Tibial artery (tissue), 4 donors: ENCODE measurements around the gene DDA1.
A peak's percentile ranks its signal among the peaks of the same experiment; 100 is the strongest.
"Not testable (repeated sequence)": the region's sequence is repeated elsewhere in the genome, so short reads cannot be mapped to it uniquely, and the experiment has no call there.

Source experiments
- DNase-seq, 2 donors: peaks; one replicate each; pipeline ENCODE4 v3.0.0-alpha.2; 2019
- H3K27ac ChIP-seq, 2 donors: fragments of 200-600 bp; sonication (generic) in 1 of 2; 1 replicate in 1 of 2; 2 replicates in 1 of 2; pipeline ENCODE4 v1.5.1; 2018 to 2019; ENCODE audit warnings: mild to moderate bottlenecking in 1 of 2
- H3K27me3 ChIP-seq, 2 donors: fragments of 200-600 bp; sonication (generic) in 1 of 2; one replicate each; pipeline versions ENCODE4 v1.5.1 to v1.6.0; 2016 to 2019
- H3K36me3 ChIP-seq, 3 donors: fragments of 200-600 bp; sonication (generic) in 2 of 3; one replicate each; pipeline ENCODE4 v1.5.1; 2016 to 2019; ENCODE audit warnings: mild to moderate bottlenecking in 2 of 3
- H3K4me1 ChIP-seq, 4 donors: fragments of 200-600 bp; sonication (generic) in 2 of 4; 1 replicate in 3 of 4; 2 replicates in 1 of 4; pipeline ENCODE4 v1.5.1; 2016 to 2019
- H3K4me3 ChIP-seq, 2 donors: fragments of 200-600 bp; sonication (generic) in 1 of 2; 1 replicate in 1 of 2; 2 replicates in 1 of 2; pipeline ENCODE4 v1.5.1; 2018 to 2019; ENCODE audit warnings: mild to moderate bottlenecking in 2 of 2
- H3K9me3 ChIP-seq, 3 donors: fragments of 200-600 bp; sonication (generic) in 1 of 3; one replicate each; pipeline ENCODE4 v1.5.1; 2016 to 2019
- CTCF ChIP-seq, 2 experiments: fragments of 200-600 bp in 1 of 2; fragments of 450-650 bp in 1 of 2; IDR thresholded peaks; one replicate each; pipeline ENCODE4 v1.5.1; 2017 to 2019; ENCODE audit warnings: antibody characterized with exemption in 2 of 2, mild to moderate bottlenecking in 1 of 2, moderate library complexity in 1 of 2
- intact Hi-C: fragments of 100-400 bp; cut with DNase I; formaldehyde crosslinking; loops from one replicate; pipeline ENCODE4 v1.15.0; 2023; ENCODE audit warnings: low total_unique reads

The DDA1 gene

GRCh38 chr19:17264641-17264979 lies 44.8 kb upstream of the DDA1 start, which contains the start of gene USHBP1:
Gene USHBP1, minus strand, starts transcription at chr19:17264745. Its CDS starts 446 bp downstream, at chr19:17264299.
- DNase-seq: no peak
- H3K27ac ChIP-seq: no peak within 1 kb of the TSS
- intact Hi-C loops: no loop called here
- H3K4me3 ChIP-seq: peak within 1 kb of the TSS; percentile 13 to 20
- peaks cover 0 to 3% (median 0%) of the 10 kb centered on the region in 3 donors for H3K9me3 ChIP-seq
- H3K27me3 ChIP-seq: no peaks in the 10 kb centered on the region
- no peak for TF ChIP-seq CTCF (IDR thresholded peaks at IDR 0.05)
- H3K36me3 ChIP-seq: peaks cover 8 to 11% (median 10%) of the 10 kb centered on the region in 3 donors
- peaks cover 0 to 14% (median 12%) of the 10 kb centered on the region in 4 donors for H3K4me1 ChIP-seq

- Histone ChIP-seq H3K27me3 (no peaks in the 10 kb centered on the region), H3K4me1 (peaks cover 0 to 14% (median 12%) of the 10 kb centered on the region in 4 donors), H3K36me3 (peaks cover 15 to 25% (median 20%) of the 10 kb centered on the region in 3 donors), H3K4me3 (no peak overlapping the region), H3K9me3 (no peaks in the 10 kb centered on the region), H3K27ac (peak overlapping the region in 1 of 2 donors; percentile 15)
- intact Hi-C loops: no loop called here
- DNase-seq: no peak
- no peak for TF ChIP-seq CTCF (IDR thresholded peaks at IDR 0.05)
Measured at GRCh38 chr19:17266026-17266425, 43.3 kb upstream of the DDA1 start.

- Histone ChIP-seq H3K4me1 (peaks cover 0 to 14% (median 12%) of the 10 kb centered on the region in 4 donors), H3K27me3 (no peaks in the 10 kb centered on the region), H3K9me3 (no peaks in the 10 kb centered on the region), H3K36me3 (peaks cover 20 to 30% (median 25%) of the 10 kb centered on the region in 3 donors), H3K4me3 (no peak overlapping the region), H3K27ac (peak overlapping the region in 1 of 2 donors; percentile 15)
- no peak for DNase-seq
- intact Hi-C loops: no loop called here
- no peak for TF ChIP-seq CTCF (IDR thresholded peaks at IDR 0.05)
Measured at GRCh38 chr19:17266589-17266974, 42.8 kb upstream of the DDA1 start.

GRCh38 chr19:17266975-17267788 lies 42.2 kb upstream of the DDA1 start, which contains the start of gene BABAM1:
Gene BABAM1, plus strand, starts transcription at chr19:17267443. Its CDS starts 1,364 bp downstream, at chr19:17268807.
- Histone ChIP-seq H3K4me3 (peak within 1 kb of the TSS; percentile 69 to 78), H3K27ac (peak within 1 kb of the TSS; percentile 70 to 74), H3K36me3 (peaks cover 26 to 36% (median 31%) of the 10 kb centered on the region in 3 donors), H3K9me3 (no peaks in the 10 kb centered on the region), H3K27me3 (no peaks in the 10 kb centered on the region), H3K4me1 (peaks cover 0 to 14% (median 12%) of the 10 kb centered on the region in 4 donors)
- peak; percentile 97 for DNase-seq
- intact Hi-C loops: no loop called here
- peak in 1 of 2 experiments; percentile 43 for TF ChIP-seq CTCF (IDR thresholded peaks at IDR 0.05)

GRCh38 chr19:17268754-17269153 lies 40.6 kb upstream of the DDA1 start:
- Histone ChIP-seq H3K4me3 (no peak overlapping the region), H3K27ac (no peak overlapping the region), H3K4me1 (peaks cover 0 to 14% (median 12%) of the 10 kb centered on the region in 4 donors), H3K9me3 (no peaks in the 10 kb centered on the region), H3K27me3 (no peaks in the 10 kb centered on the region), H3K36me3 (peaks cover 39 to 52% (median 42%) of the 10 kb centered on the region in 3 donors)
- no peak for TF ChIP-seq CTCF (IDR thresholded peaks at IDR 0.05)
- intact Hi-C loops: no loop called here
- no peak for DNase-seq

- H3K4me1 ChIP-seq, H3K4me3 ChIP-seq, H3K27me3 ChIP-seq, intact Hi-C loops, DNase-seq, H3K27ac ChIP-seq, H3K9me3 ChIP-seq: not testable (repeated sequence)
- peaks cover 66 to 95% (median 80%) of the 10 kb centered on the region in 3 donors for H3K36me3 ChIP-seq
Measured at GRCh38 chr19:17274892-17275291, 34.5 kb upstream of the DDA1 start.
